Small intestine (tissue), 7 donors: ENCODE data around the gene CEP131. TPM values are rescaled to one million over a fixed set of nuclear protein-coding genes. Genes with fewer than 3 reads are reported as not detected.

Experiments used
- DNase-seq, 2 donors: peaks; one replicate each; pipeline versions ENCODE4 v3.0.0 to v3.0.0-alpha.2; 2013
- FAIRE-seq: peaks from 2 replicates; lab custom pipeline; 2012; peaks lifted over from hg19 to GRCh38; lab: Jason Lieb, UNC
- H3K27ac ChIP-seq, 3 donors: one replicate each; pipeline ENCODE4 v1.5.1; 2013; ENCODE audit warnings: low read length in 2 of 3, mild to moderate bottlenecking in 2 of 3, control low read depth in 1 of 3, inconsistent platforms in 1 of 3, low read depth in 1 of 3, moderate library complexity in 1 of 3
- H3K27me3 ChIP-seq, 3 donors: one replicate each; pipeline ENCODE4 v1.6.1; 2013; ENCODE audit warnings: low read length in 3 of 3, inconsistent platforms in 1 of 3; ENCODE audit not compliant: control insufficient read depth in 3 of 3, insufficient read depth in 3 of 3
- H3K36me3 ChIP-seq, 3 donors: one replicate each; pipeline ENCODE4 v1.6.1; 2013; ENCODE audit warnings: low read length in 3 of 3, inconsistent platforms in 1 of 3, low read depth in 1 of 3, mild to moderate bottlenecking in 1 of 3, moderate library complexity in 1 of 3; ENCODE audit not compliant: control insufficient read depth in 3 of 3, insufficient read depth in 2 of 3
- H3K4me1 ChIP-seq, 3 donors: one replicate each; pipeline ENCODE4 v1.6.1; 2013; ENCODE audit warnings: low read length in 2 of 3, inconsistent platforms in 1 of 3, low read depth in 1 of 3, mild to moderate bottlenecking in 1 of 3, moderate library complexity in 1 of 3; ENCODE audit not compliant: control insufficient read depth in 3 of 3, insufficient read depth in 2 of 3
- H3K4me3 ChIP-seq, 3 donors: one replicate each; pipeline ENCODE4 v1.5.1; 2013; ENCODE audit warnings: low read length in 3 of 3, control low read depth in 1 of 3, inconsistent platforms in 1 of 3, low read depth in 1 of 3, mild to moderate bottlenecking in 1 of 3, moderate library complexity in 1 of 3
- H3K9me3 ChIP-seq, 2 donors: one replicate each; pipeline ENCODE4 v1.6.1; 2013; ENCODE audit warnings: low read depth in 1 of 2, low read length in 1 of 2; ENCODE audit not compliant: control insufficient read depth in 2 of 2, insufficient read depth in 1 of 2
- WGBS, 3 donors: extraction: QIAGEN DNeasy Blood & Tissue Kit; methylation state at CpG; one replicate each; pipeline ENCODE4 v1.1.7; 2013; 5-methylcytosine and 5-hydroxymethylcytosine counted together
- polyA plus RNA-seq, 4 donors: library from polyadenylated mRNA; stranded (reverse) in 3 of 4; unstranded in 1 of 4; fragments of 200-250 nt in 3 of 4; fragments of 120-200 nt in 1 of 4; gene quantifications; one replicate each; pipeline versions ENCODE4 v1.2.1 to v1.2.3, GENCODE V29; 2013
- donor health status: healthy with polysubstance abuse.
- donor health status: control.
- donor health status: control.
- donor health status: Bipolar disorder and iron deficiency.
- donor health status: healthy.

The CEP131 gene
- polyA plus RNA-seq, 4 donors, result 4.0 to 8.8 (median 6.6) TPM

DNA sequence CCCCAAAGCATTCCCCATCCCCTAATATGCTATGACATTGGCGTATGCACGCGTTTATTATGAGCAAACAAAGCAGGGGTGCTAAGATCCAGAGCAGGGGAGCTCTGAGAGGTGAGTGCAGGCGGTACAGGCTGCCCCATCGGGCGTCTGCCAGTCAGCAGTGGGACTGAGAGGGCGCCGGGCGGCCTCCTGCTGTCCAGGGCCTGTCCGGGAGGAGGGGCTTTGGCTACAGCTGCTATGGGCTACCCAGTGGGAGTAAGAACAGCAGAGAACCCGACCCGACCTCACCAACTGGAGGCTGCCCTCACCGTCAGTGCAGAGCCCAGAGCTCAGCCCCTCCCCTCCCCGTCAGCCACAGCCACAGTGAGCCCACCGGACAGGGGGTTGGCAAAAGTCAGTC, 38.2 kb downstream of the CEP131 start:
- 19 to 39% (median 25%) methylated on average over 13 to 15 of the region's 15 CpGs for WGBS, 3 donors
- no peak for FAIRE-seq

DNA sequence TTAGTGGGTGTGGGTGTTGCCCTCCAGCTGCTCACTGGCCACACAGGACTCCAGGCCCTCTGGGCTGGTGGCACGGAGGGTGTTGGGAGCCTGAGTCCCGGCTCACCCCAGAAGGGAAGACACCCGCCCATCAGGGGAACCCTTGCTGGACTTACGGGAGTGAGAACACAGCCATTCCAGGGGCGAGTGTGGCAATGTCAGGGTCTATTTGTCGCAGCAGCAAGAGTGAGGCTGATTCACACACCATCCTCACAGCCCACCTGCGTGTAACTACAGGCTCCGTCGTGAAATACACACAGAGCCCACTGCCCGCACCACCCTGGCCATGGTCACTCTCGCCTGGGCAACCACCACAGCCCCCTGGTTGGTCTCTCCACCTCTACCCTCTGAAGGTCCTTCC, 39.0 kb downstream of the CEP131 start:
- no peak overlapping the region for H3K27ac ChIP-seq
- WGBS, 3 donors, result 87 to 91% (median 91%) methylated on average over 11 of the region's 11 CpGs
- H3K9me3 ChIP-seq, result peaks cover 0 to 4% of the 10 kb centered on the region in 2 donors
- peaks cover 0 to 2% (median 0%) of the 10 kb centered on the region in 3 donors for H3K27me3 ChIP-seq
- FAIRE-seq (no peak), DNase-seq (no peak)
- peaks cover 0 to 9% (median 0%) of the 10 kb centered on the region in 3 donors for H3K4me1 ChIP-seq
- H3K36me3 ChIP-seq, result peaks cover 0 to 3% (median 0%) of the 10 kb centered on the region in 3 donors
- H3K4me3 ChIP-seq, result no peak overlapping the region

More for the DNA sequence above, 38.2 kb downstream of the CEP131 start:
- H3K27ac ChIP-seq, result no peak overlapping the region
- peaks cover 0 to 2% (median 0%) of the 10 kb centered on the region in 3 donors for H3K4me1 ChIP-seq
- peaks cover 0 to 4% of the 10 kb centered on the region in 2 donors for H3K9me3 ChIP-seq
- peaks cover 0 to 2% (median 0%) of the 10 kb centered on the region in 3 donors for H3K27me3 ChIP-seq
- no peak for DNase-seq
- H3K36me3 ChIP-seq, result peaks cover 0 to 10% (median 0%) of the 10 kb centered on the region in 3 donors
- no peak overlapping the region for H3K4me3 ChIP-seq

GRCh38 chr17:81183316-81183715, 39.4 kb downstream of the CEP131 start:
- Histone ChIP-seq H3K27ac (no peak overlapping the region), H3K9me3 (peaks cover 0 to 4% of the 10 kb centered on the region in 2 donors), H3K27me3 (peaks cover 0 to 2% (median 0%) of the 10 kb centered on the region in 3 donors), H3K36me3 (no peaks in the 10 kb centered on the region), H3K4me3 (no peak overlapping the region), H3K4me1 (peaks cover 0 to 14% (median 0%) of the 10 kb centered on the region in 3 donors)
- no peak for DNase-seq
- FAIRE-seq, result no peak
- 90 to 91% (median 91%) methylated on average over 8 to 10 of the region's 10 CpGs for WGBS, 3 donors

DNA sequence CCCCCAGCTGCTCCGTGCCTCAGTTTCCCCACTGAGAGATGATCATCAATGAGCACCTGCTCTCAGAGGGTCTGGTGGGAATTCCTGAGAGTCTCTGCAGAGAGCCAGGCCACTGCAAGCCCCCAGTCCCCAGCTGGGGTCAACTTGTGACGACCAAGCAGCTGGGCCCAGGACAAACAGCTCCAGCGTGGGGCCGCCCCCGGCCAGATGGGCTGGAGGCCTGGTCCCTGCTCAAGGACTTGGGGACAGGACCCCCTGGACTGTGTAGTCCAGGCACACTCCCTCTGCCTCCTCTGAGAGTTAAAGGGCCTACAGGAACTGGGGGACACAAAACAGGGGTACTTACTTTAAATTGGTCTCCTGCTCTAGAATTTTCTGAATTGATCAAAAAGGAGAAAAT, 40.2 kb downstream of the CEP131 start:
- DNase-seq (no peak), FAIRE-seq (no peak)
- Histone ChIP-seq H3K27ac (no peak overlapping the region), H3K4me3 (no peak overlapping the region), H3K36me3 (peaks cover 0 to 2% (median 0%) of the 10 kb centered on the region in 3 donors), H3K9me3 (peaks cover 0 to 4% of the 10 kb centered on the region in 2 donors), H3K4me1 (peaks cover 0 to 17% (median 0%) of the 10 kb centered on the region in 3 donors), H3K27me3 (peaks cover 0 to 2% (median 0%) of the 10 kb centered on the region in 3 donors)
- 79 to 91% (median 82%) methylated on average over 5 of the region's 5 CpGs for WGBS, 3 donors

DNA sequence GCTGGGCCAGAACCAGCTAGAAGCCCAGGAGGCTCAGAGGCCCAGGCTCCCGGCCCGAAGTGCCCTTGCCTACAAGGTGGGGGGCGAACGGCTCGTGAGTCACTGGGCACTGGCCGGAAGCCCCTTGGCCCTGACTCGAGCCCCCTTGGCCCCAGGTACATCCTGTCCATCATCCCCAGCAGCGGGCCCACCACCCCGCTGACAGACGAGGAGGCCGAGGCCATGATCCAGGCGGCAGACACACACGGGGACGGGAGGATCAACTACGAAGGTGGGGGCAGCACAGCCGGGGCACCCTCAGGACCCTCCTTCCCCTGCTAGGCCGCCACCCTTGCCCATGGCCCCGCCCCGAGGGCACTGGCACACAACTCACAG, 41.0 kb downstream of the CEP131 start:
- Histone ChIP-seq H3K27me3 (peaks cover 0 to 2% (median 0%) of the 10 kb centered on the region in 3 donors), H3K4me3 (no peak overlapping the region), H3K36me3 (peaks cover 0 to 2% (median 0%) of the 10 kb centered on the region in 3 donors), H3K4me1 (peaks cover 0 to 17% (median 0%) of the 10 kb centered on the region in 3 donors), H3K9me3 (peaks cover 0 to 6% of the 10 kb centered on the region in 2 donors), H3K27ac (no peak overlapping the region)
- 87 to 90% (median 89%) methylated on average over 19 of the region's 19 CpGs for WGBS, 3 donors
- DNase-seq (no peak), FAIRE-seq (no peak)

DNA sequence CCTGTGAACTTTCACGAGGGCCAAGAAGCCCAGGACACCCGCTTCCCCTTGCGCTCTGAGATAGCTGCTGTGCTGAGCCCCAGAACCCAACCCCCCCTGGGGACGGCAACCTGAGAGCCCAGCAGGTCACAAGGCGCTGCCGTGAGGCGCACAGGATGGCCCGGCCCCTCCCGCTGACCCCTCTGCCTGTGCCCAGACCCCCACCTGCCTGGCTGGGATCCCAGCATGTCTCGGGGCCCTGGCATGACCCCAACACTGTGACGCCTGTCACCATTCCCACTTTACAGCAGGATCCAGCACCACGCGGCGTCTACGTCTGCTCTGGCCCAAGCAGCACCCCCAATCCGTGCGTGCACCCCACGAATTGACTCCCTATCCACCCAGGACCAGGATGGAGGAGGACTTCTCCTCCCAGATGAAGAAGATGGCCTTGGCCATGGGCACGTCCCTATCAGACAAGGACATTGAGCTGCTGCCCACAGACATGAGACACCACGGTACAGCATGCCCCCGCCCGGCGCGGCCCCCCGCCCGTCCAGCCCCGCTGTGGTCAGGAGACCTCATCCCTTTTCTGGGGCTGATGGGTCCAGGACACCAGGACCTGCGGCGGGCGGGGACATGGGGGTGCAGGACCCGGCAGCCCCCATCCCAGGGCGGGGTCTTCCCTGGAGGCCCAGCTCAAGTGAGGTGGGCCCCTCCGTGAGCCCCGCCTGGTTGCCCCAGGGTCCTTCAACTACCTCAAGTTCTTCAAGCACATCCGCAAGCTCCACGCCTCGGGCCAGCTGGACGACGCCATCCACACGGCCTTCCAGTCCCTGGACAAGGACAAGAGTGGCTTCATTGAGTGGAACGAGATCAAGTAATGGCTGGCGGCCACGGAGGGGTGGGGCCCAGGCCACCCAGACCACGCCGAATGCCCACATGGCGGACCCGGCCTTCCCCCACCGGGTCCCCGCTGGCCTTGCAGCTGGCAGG, 41.6 kb downstream of the CEP131 start:
- DNase-seq (no peak), FAIRE-seq (no peak)
- Histone ChIP-seq H3K9me3 (peaks cover 0 to 10% of the 10 kb centered on the region in 2 donors), H3K4me3 (no peak overlapping the region), H3K4me1 (peaks cover 0 to 17% (median 0%) of the 10 kb centered on the region in 3 donors), H3K36me3 (peaks cover 0 to 2% (median 0%) of the 10 kb centered on the region in 3 donors), H3K27ac (no peak overlapping the region), H3K27me3 (peaks cover 0 to 2% (median 0%) of the 10 kb centered on the region in 3 donors)
- 86 to 93% (median 86%) methylated on average over 48 to 49 of the region's 49 CpGs for WGBS, 3 donors

- DNase-seq (no peak), FAIRE-seq (no peak)
- Histone ChIP-seq H3K4me1 (peaks cover 0 to 17% (median 0%) of the 10 kb centered on the region in 3 donors), H3K27ac (no peak overlapping the region), H3K27me3 (peaks cover 0 to 2% (median 0%) of the 10 kb centered on the region in 3 donors), H3K4me3 (no peak overlapping the region), H3K9me3 (peaks cover 0 to 13% of the 10 kb centered on the region in 2 donors), H3K36me3 (peaks cover 0 to 2% (median 0%) of the 10 kb centered on the region in 3 donors)
- 74 to 80% (median 79%) methylated on average over 12 of the region's 12 CpGs for WGBS, 3 donors
Observed at GRCh38 chr17:81179861-81180260, 42.9 kb downstream of the CEP131 start.

DNA sequence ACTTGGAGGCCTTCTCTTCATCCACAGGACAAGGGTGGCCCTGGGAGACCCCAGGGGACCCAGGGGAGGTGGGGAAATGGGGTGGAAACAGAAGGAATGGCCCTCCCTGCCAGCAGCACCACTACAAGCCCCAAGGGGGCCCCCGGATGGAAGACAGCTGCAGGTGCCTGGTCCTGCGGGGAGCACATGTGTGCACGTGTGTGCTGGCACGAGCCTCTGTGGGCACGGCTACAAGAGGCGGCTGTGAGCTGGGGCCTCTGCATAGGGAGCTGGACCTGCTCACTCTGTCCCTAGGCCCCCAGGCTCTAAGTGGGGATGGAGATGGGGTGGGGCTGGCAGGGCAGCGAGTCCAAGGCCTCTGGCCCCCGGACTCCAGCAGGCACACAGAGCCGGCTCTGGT, 43.5 kb downstream of the CEP131 start:
- WGBS, 3 donors, result 25 to 67% (median 53%) methylated on average over 5 to 9 of the region's 9 CpGs
- no peak overlapping the region for H3K4me3 ChIP-seq
- H3K27me3 ChIP-seq, result peaks cover 0 to 2% (median 0%) of the 10 kb centered on the region in 3 donors
- no peak for FAIRE-seq
- no peak overlapping the region for H3K27ac ChIP-seq
- H3K4me1 ChIP-seq, result peaks cover 0 to 17% (median 0%) of the 10 kb centered on the region in 3 donors
- H3K9me3 ChIP-seq, result peaks cover 0 to 19% of the 10 kb centered on the region in 2 donors
- DNase-seq, result peak in 1 of 2 donors; percentile 39
- H3K36me3 ChIP-seq, result peaks cover 0 to 2% (median 0%) of the 10 kb centered on the region in 3 donors
